ENCODE results near the gene NAPSA. TPM values are rescaled to one million over a fixed set of nuclear protein-coding genes. Genes with fewer than 3 reads are reported as not detected.

The NAPSA gene
- total and polyA plus RNA-seq, 2 donors (not counting 3 experiments of a cell fraction or from before 2014, with no cell fraction given): 0.19 TPM; not detected in 1

DNA sequence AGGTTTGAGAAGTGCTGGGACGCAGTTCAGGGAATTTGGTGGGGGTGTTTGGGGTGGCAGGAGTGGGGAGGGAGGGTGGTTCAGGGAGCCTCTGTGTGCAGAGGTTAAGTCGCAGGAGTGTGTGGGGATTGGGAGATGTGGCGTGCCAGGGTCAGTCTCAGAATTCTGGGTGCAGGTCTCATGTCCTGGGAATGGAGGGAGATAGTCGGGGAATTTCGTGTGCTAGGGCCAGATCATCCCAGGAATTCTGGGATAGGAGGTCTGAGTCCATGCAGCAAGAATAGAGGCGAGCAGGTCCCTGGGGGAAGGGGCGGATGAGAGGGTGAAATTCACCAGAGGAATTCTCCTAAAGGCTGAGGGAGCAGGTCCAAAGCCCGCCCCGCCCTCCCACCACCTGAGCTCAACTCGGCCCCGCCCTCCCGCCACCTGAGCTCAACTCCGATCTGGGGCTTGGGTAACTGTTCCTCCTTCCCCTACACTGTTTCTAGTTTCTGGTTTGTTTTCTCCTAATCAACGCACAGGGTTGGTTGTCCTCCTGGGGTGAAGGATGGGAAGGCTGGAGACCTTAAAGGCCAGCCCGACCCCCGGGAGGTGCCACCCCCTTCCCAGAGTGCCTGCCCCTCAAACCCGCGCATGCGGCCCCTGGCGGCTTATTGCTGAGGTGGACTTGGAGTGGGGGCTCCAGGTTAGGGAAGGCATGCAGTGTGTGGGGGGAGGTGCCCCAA is 51.5 kb downstream of the NAPSA start:
- no peaks in the 10 kb centered on the region for H3K79me2 ChIP-seq (ENCODE audit: control insufficient read depth, insufficient read depth, low read length)
- CTCF ChIA-PET: no interaction called here
- FAIRE-seq: no peak
- TF ChIP-seq MYC (IDR thresholded peaks at IDR 0.05; ENCODE audit: low read depth, low read length) (no peak), FOS (IDR thresholded peaks at IDR 0.05; ENCODE audit: borderline replicate concordance, insufficient read depth, low read length) (no peak), POLR2AphosphoS5 (IDR thresholded peaks at IDR 0.05; ENCODE audit: insufficient read depth, low read depth, low read length) (no peak), EZH2 (IDR thresholded peaks at IDR 0.05; ENCODE audit: borderline replicate concordance, low read depth, low read length, severe bottlenecking) (no peak)
- TF ChIP-seq, protein P1, sequence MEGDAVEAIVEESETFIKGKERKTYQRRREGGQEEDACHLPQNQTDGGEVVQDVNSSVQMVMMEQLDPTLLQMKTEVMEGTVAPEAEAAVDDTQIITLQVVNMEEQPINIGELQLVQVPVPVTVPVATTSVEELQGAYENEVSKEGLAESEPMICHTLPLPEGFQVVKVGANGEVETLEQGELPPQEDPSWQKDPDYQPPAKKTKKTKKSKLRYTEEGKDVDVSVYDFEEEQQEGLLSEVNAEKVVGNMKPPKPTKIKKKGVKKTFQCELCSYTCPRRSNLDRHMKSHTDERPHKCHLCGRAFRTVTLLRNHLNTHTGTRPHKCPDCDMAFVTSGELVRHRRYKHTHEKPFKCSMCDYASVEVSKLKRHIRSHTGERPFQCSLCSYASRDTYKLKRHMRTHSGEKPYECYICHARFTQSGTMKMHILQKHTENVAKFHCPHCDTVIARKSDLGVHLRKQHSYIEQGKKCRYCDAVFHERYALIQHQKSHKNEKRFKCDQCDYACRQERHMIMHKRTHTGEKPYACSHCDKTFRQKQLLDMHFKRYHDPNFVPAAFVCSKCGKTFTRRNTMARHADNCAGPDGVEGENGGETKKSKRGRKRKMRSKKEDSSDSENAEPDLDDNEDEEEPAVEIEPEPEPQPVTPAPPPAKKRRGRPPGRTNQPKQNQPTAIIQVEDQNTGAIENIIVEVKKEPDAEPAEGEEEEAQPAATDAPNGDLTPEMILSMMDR (IDR thresholded peaks at IDR 0.05; ENCODE audit: extremely low read depth in 1 of 2, insufficient read depth in 1 of 2, low read depth in 1 of 2, low read length in 2 of 2): no peak
- TF ChIP-seq, protein P2, sequence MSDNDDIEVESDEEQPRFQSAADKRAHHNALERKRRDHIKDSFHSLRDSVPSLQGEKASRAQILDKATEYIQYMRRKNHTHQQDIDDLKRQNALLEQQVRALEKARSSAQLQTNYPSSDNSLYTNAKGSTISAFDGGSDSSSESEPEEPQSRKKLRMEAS (IDR thresholded peaks at IDR 0.05; ENCODE audit: insufficient read depth, insufficient read length): no peak
- no peak overlapping the region for H3K4me2 ChIP-seq (ENCODE audit: insufficient read depth, low read length)
- no peaks in the 10 kb centered on the region for H3K4me1 ChIP-seq (ENCODE audit: control insufficient read depth, extremely low read depth, insufficient read depth, low read length)
- no peak overlapping the region for H3K9ac ChIP-seq (replicated peaks; ENCODE audit: extremely low read depth, insufficient read depth, low read length)
- H3K27me3 ChIP-seq (ENCODE audit: control insufficient read depth in 2 of 2, insufficient read depth in 2 of 2, low read length in 2 of 2): peaks cover 34 to 43% of the 10 kb centered on the region in 2 experiments
- H3K36me3 ChIP-seq (ENCODE audit: control insufficient read depth in 2 of 2, extremely low read depth in 1 of 2, insufficient read depth in 2 of 2, low read length in 2 of 2): no peaks in the 10 kb centered on the region
- DNase-seq (ENCODE audit: low read depth, low spot score): no peak
- POLR2A ChIA-PET: no interaction called here
- BruUV-seq (replicated peaks): no TSS peak
- H2AFZ ChIP-seq (ENCODE audit: low read depth, low read length): no peak overlapping the region
- no peak overlapping the region for H3K27ac ChIP-seq (ENCODE audit: insufficient read depth, low read depth, low read length)
- H4K20me1 ChIP-seq (replicated peaks; ENCODE audit: control insufficient read depth, extremely low read depth, insufficient read depth, low read length): no peaks in the 10 kb centered on the region
- no peaks in the 10 kb centered on the region for H3K9me3 ChIP-seq (replicated peaks; ENCODE audit: control insufficient read depth, insufficient read depth, low read length)
- no peak overlapping the region for H3K4me3 ChIP-seq (replicated peaks in 1 of 3; ENCODE audit: insufficient read depth in 1 of 3, low read depth in 1 of 3, low read length in 3 of 3)
- dilution Hi-C loops (cut with MboI; ENCODE audit: extremely low pct_ligation_motif_present, low sequenced_read_pairs) (no loop called here), intact Hi-C loops (cut with micrococcal nuclease) (no loop called here)
- no peaks in the 10 kb centered on the region for H3K9me1 ChIP-seq (replicated peaks; ENCODE audit: control insufficient read depth, extremely low read depth, insufficient read depth, low read length)

Measured in endothelial cell of umbilical vein (primary cell).